Middle frontal gyrus (tissue), 1 donor: ENCODE results near the gene OR5B17.
"Not testable (repeated sequence)": the region's sequence is repeated elsewhere in the genome, so short reads cannot be mapped to it uniquely, and the experiment has no call there.

Source experiments
- DNase-seq: peaks from one replicate; pipeline ENCODE4 v3.0.0-alpha.2; 2015; ENCODE audit warnings: low spot score; ENCODE audit errors: extremely low spot score

The OR5B17 gene

GRCh38 chr11:58358969-58359368 is at the start of gene OR5B17:
OR5B17 (minus strand) TSS chr11:58359069; CDS start chr11:58359069, 0 bp downstream.
- DNase-seq: no peak

GRCh38 chr11:58406774-58407173 is 47.9 kb upstream of the OR5B17 start, which contains the start of gene OR5B3:
OR5B3 (minus strand) TSS chr11:58406874; CDS start chr11:58403409, 3,465 bp downstream.
- DNase-seq: no peak

GRCh38 chr11:58399622-58400021 is 40.8 kb upstream of the OR5B17 start:
- DNase-seq: not testable (repeated sequence)

GRCh38 chr11:58395581-58395980 is 36.7 kb upstream of the OR5B17 start:
- DNase-seq: no peak

GRCh38 chr11:58394195-58394594 is 35.3 kb upstream of the OR5B17 start:
- DNase-seq: no peak

GRCh38 chr11:58392746-58393145 is 33.9 kb upstream of the OR5B17 start:
- no peak for DNase-seq

GRCh38 chr11:58391879-58392278 is 33.0 kb upstream of the OR5B17 start:
- no peak for DNase-seq

GRCh38 chr11:58390551-58391063 is 31.7 kb upstream of the OR5B17 start:
- no peak for DNase-seq

GRCh38 chr11:58354727-58355126 is 4.1 kb downstream of the OR5B17 start:
- no peak for DNase-seq

- no peak for DNase-seq
Measured at GRCh38 chr11:58345204-58345603, 13.7 kb downstream of the OR5B17 start.

GRCh38 chr11:58334708-58335107 is 24.2 kb downstream of the OR5B17 start:
- DNase-seq: no peak

- DNase-seq: no peak
Measured at GRCh38 chr11:58330861-58331260, 28.0 kb downstream of the OR5B17 start.

GRCh38 chr11:58318532-58318931 is 40.3 kb downstream of the OR5B17 start:
- no peak for DNase-seq

- DNase-seq: no peak
Measured at GRCh38 chr11:58316142-58316541, 42.7 kb downstream of the OR5B17 start.
